GM13976 (cell line): ENCODE results near the gene DNAJC11.
"Not testable (repeated sequence)": the region's sequence is repeated elsewhere in the genome, so short reads cannot be mapped to it uniquely, and the experiment has no call there.

Experiments used
- DNase-seq: peaks from one replicate; pipeline ENCODE4 v3.0.0; 2012; ENCODE audit warnings: low spot score
- CTCF ChIP-seq: IDR thresholded peaks from 2 replicates; pipeline ENCODE4 v1.5.1; 2012; ENCODE audit warnings: borderline replicate concordance, mild to moderate bottlenecking; ENCODE audit not compliant: insufficient read depth; ENCODE audit errors: extremely low read depth, missing control alignments, control extremely low read depth
- in situ Hi-C: fragments of 300-500 bp; cut with MboI; formaldehyde crosslinking; loops from one replicate; pipeline ENCODE4 v1.12.0; 2022; ENCODE audit warnings: low sequenced_read_pairs, mixed read lengths, inconsistent platforms; ENCODE audit not compliant: unreplicated experiment

The DNAJC11 gene

DNA sequence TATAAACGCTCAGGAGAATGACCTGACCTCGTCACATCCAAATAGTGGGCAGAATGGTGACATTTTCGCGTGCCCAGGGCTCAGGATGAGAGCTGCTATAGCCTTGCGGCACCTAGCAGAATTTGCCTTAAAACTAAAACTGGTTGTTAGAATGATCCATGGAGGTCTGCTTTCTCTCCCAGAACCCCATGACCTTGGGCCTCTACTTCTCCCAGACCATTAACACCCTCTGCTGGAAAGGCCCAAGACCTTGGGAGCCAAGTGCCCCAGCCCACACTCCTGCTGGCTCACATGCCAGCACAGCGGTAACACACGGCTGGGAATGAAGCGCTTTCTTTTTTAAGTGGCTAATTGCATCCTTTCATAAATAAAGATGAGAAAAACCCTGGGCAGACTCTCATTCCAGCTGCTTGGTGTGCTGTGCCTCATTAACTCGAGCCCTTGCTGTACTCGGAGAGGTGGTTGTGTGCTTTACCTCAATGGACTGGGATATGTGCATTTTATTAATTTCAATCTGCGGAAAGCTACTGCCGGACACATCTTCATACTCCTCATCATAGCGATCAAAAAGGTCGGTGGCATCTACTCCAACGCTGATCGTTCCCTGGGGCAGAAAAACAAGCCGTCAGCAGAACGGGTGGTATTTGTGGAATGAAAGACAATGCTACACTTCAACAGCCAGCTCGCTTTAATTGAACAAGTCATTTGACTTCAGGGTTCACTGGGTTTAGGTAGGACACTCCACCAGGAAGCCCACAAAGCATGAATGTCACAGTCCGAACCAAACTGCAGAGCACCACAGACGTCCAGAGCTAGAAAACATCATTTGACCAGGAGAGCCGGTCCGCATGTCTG is 48.0 kb downstream of the DNAJC11 start:
- DNase-seq, result no peak
- in situ Hi-C loops, result no loop called here
- TF ChIP-seq CTCF, result no peak

DNA sequence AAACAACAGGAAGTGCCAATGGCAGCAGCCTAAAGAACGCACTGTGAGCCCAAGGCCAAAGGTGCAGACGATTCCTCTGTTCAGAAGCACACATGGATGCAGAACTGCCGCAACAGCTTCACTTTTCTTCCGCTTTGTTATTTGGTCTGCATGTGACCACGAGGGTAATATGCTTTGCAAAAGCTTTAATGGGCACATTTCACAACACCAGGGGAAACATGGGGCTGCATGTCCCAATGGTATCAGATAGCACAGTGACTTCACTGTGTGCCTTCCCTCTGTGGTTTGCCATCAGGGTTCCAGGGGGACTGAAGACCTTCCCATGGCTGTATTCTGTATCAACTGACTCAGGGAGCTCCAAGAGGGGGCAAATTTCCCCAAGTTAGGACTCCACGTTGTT is 48.6 kb downstream of the DNAJC11 start:
- TF ChIP-seq CTCF, result no peak
- no peak for DNase-seq
- in situ Hi-C loops, result no loop called here

DNA sequence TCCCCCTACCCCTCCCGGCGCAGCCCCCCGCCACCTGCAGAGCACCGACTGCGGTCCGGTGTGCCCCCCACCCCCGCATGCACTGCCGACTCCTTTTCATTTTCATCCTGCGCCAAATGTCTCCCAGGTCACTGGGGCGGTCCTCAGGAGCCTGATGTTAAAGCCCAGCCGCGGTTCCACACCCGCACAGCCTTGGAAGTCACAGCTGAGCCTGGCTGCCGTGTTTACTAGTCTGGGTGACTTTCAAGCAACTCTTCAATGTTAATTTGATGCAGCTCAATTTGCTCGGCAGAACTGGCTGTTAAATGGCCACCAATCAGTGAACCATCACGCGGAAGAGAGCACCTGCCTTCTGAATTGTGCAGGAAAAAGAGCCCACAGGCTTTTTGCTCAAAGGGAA is 49.7 kb downstream of the DNAJC11 start:
- in situ Hi-C loops, result no loop called here
- DNase-seq, result no peak
- no peak for TF ChIP-seq CTCF

DNA sequence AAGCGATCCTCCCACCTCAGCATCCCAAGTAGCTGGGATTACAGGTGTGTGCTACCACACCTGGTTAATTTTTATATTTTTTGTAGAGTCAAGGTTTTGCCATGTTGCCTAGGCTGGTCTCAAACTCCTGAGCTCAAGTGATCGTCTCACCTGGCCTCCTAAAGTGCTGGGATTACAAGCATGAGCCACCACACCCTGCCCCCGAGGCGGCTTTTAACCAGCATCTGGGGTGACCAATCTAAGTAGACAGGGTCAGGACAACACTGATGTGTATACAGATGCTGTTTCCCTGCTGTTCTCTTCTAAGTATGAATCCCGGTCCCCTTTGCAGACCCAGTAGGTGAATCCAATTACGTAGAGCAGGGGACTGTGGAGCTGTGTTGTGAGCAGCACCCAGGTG is 53.1 kb downstream of the DNAJC11 start:
- in situ Hi-C loops, result no loop called here
- TF ChIP-seq CTCF, result no peak
- DNase-seq, result no peak

GRCh38 chr1:6646499-6647148 is 55.0 kb downstream of the DNAJC11 start:
- in situ Hi-C loops, result no loop called here
- DNase-seq, result peak; percentile 71
- peak; percentile 29 for TF ChIP-seq CTCF

DNA sequence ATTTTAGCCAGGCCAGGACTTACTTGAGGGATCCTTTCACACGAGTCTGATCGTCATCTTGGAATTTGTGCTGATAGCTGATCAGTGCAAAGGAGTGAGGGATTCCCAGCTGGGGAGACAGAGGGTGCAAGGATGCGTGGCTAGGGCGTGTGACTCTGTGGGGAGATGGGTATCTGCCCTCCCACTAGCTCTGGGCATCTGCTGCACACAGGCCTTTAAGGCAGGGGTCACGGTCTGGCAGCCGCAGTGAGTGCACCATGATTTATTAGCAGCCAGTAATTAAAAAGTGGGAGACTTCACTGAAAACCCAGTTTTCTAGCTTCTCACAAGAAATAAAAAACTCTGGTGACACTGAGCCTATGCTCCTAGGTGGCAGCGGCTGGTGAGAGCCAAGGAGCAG is 56.6 kb downstream of the DNAJC11 start:
- DNase-seq, result no peak
- TF ChIP-seq CTCF, result no peak
- in situ Hi-C loops, result no loop called here

- DNase-seq, in situ Hi-C loops: not testable (repeated sequence)
These were observed 60.7 kb downstream of the DNAJC11 start for GRCh38 chr1:6640867-6641266.
